DOHH2 (cell line): Measurements from ENCODE around the gene SDCCAG8.

ENCODE experiments used
- EZH2phosphoT487 ChIP-seq: fragments of 200-600 bp; sonication (generic); IDR thresholded peaks from 2 replicates; pipeline ENCODE4 v1.6.1; 2017; ENCODE audit warnings: borderline replicate concordance, mild to moderate bottlenecking, antibody characterized with exemption, low read length, moderate library complexity, mixed read lengths
- TF ChIP-seq, protein P1 (sequence below): fragments of 200-600 bp; sonication (generic); IDR thresholded peaks from one replicate; pipeline ENCODE4 v1.5.1; 2014; ENCODE audit warnings: antibody characterized with exemption, mild to moderate bottlenecking, low read depth, low read length; ENCODE audit not compliant: poor library complexity, severe bottlenecking

DNA sequence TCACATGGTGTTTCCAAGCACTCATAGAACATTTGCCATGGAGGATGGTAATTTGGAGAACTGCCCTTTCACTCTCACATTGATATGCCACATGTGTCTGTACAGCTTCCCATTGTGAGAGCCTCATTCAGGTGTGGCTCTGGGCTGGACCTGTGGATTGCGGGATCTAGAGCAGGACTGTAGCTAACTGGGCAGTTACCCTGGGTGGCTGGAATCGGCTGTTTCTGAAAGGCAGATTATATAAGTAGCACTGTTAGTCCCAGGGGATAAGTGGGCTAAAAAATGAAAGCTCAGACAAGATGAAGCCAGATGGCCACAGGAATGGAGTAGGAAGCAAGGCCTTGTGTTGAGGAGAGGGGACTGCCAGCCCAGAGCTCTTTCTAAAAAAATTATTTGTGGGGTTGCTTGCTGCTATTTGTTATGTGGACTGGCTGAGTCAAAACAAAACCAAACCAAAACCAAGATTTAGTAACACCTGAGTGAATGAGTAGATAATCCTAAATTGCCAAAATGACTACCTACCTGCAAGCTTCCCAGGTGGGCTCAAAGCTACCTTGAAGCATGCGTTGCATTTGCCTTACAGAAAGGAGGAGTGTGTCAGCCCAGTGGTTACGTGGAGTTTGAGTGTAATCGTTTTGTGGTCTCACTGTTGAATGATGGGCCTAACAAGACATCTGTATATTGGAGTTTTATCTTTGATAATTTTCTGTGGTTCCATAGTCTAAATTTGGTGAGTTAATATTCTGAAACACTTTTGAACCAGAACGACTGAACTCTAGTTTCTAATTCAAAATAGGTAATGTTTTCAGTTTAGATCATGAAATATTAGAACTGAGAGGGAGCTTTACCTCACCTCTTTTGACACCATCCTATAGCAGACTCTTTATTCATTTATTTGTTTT lies 58.0 kb downstream of the SDCCAG8 start:
- TF ChIP-seq, protein P1, sequence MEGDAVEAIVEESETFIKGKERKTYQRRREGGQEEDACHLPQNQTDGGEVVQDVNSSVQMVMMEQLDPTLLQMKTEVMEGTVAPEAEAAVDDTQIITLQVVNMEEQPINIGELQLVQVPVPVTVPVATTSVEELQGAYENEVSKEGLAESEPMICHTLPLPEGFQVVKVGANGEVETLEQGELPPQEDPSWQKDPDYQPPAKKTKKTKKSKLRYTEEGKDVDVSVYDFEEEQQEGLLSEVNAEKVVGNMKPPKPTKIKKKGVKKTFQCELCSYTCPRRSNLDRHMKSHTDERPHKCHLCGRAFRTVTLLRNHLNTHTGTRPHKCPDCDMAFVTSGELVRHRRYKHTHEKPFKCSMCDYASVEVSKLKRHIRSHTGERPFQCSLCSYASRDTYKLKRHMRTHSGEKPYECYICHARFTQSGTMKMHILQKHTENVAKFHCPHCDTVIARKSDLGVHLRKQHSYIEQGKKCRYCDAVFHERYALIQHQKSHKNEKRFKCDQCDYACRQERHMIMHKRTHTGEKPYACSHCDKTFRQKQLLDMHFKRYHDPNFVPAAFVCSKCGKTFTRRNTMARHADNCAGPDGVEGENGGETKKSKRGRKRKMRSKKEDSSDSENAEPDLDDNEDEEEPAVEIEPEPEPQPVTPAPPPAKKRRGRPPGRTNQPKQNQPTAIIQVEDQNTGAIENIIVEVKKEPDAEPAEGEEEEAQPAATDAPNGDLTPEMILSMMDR: no peak
- no peak for TF ChIP-seq EZH2phosphoT487
